Central memory CD4-positive, alpha-beta T cell (primary cell): ENCODE results near the gene SLC13A5.

Experiments
- DNase-seq: peaks from one replicate; pipeline ENCODE4 v3.0.0; 2022

The SLC13A5 gene

GRCh38 chr17:6636616-6637457, 76.3 kb downstream of the SLC13A5 start:
- DNase-seq, result no peak

DNA sequence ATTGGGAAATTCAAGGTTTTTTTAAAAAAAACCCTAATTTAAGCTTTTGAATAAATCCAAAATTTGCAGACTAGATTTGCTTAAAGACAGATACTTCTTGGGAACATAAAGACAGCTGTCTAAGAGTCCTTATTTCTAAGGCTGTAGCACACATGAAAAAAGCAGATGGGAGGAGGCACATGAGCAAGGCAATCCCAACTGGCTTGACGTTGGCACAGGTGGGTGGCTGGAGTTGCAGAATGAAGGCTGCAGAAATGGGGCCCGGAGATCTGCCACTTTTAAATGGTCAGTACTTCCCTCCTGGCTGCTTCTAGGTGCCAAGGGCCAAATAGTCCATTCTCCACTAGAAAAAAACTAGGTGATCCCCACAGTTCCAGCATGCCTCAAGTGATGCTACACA, 77.1 kb downstream of the SLC13A5 start:
- no peak for DNase-seq
